ENCODE measurements around the gene MYH7.

DNA sequence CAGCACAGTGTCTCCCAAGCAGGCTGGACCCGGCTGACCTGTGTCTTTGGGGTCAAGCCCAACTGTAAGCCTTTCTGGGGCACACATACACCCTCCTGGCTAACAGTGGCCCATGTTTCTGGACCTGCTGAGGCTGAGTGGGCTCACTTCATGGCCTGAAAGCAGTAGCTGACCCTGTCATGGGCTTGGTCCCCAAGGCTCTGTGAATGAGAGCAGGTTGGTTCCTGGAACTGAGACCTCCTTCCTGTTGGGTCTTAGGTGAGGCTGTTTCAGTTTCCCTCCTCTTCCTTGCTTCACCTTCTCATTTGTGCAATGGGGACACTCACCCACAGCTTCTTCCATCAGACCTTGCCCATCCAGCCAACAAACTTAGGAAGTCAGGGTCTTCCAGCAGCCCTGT, 63.6 kb downstream of the MYH7 start:
- TF ChIP-seq GLIS3 (CRISPR knock-in tag; IDR thresholded peaks at IDR 0.05) (no peak), PPARA (CRISPR knock-in tag; IDR thresholded peaks at IDR 0.05; ENCODE audit: borderline replicate concordance) (no peak), ZC3H10 (CRISPR knock-in tag; IDR thresholded peaks at IDR 0.05) (no peak), ZNF565 (CRISPR knock-in tag; conservative IDR thresholded peaks at IDR 0.05; ENCODE audit: low read depth) (no peak), TCF4 (CRISPR knock-in tag; IDR thresholded peaks at IDR 0.05; ENCODE audit: borderline replicate concordance) (no peak), ZNF70 (CRISPR knock-in tag; IDR thresholded peaks at IDR 0.05) (no peak), RARB (CRISPR knock-in tag; IDR thresholded peaks at IDR 0.05) (no peak), SNAI2 (CRISPR knock-in tag; IDR thresholded peaks at IDR 0.05) (no peak), ZFP3 (CRISPR knock-in tag; IDR thresholded peaks at IDR 0.05) (no peak), CSDC2 (CRISPR knock-in tag; IDR thresholded peaks at IDR 0.05) (no peak)
- TF ChIP-seq, protein P1, sequence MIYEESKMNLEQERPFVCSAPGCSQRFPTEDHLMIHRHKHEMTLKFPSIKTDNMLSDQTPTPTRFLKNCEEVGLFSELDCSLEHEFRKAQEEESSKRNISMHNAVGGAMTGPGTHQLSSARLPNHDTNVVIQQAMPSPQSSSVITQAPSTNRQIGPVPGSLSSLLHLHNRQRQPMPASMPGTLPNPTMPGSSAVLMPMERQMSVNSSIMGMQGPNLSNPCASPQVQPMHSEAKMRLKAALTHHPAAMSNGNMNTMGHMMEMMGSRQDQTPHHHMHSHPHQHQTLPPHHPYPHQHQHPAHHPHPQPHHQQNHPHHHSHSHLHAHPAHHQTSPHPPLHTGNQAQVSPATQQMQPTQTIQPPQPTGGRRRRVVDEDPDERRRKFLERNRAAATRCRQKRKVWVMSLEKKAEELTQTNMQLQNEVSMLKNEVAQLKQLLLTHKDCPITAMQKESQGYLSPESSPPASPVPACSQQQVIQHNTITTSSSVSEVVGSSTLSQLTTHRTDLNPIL (CRISPR knock-in tag; IDR thresholded peaks at IDR 0.05; ENCODE audit: low read depth) = no peak
- TF ChIP-seq, protein P2, sequence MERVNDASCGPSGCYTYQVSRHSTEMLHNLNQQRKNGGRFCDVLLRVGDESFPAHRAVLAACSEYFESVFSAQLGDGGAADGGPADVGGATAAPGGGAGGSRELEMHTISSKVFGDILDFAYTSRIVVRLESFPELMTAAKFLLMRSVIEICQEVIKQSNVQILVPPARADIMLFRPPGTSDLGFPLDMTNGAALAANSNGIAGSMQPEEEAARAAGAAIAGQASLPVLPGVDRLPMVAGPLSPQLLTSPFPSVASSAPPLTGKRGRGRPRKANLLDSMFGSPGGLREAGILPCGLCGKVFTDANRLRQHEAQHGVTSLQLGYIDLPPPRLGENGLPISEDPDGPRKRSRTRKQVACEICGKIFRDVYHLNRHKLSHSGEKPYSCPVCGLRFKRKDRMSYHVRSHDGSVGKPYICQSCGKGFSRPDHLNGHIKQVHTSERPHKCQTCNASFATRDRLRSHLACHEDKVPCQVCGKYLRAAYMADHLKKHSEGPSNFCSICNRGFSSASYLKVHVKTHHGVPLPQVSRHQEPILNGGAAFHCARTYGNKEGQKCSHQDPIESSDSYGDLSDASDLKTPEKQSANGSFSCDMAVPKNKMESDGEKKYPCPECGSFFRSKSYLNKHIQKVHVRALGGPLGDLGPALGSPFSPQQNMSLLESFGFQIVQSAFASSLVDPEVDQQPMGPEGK (CRISPR knock-in tag; IDR thresholded peaks at IDR 0.05; ENCODE audit: borderline replicate concordance) = no peak
- TF ChIP-seq, protein P3, sequence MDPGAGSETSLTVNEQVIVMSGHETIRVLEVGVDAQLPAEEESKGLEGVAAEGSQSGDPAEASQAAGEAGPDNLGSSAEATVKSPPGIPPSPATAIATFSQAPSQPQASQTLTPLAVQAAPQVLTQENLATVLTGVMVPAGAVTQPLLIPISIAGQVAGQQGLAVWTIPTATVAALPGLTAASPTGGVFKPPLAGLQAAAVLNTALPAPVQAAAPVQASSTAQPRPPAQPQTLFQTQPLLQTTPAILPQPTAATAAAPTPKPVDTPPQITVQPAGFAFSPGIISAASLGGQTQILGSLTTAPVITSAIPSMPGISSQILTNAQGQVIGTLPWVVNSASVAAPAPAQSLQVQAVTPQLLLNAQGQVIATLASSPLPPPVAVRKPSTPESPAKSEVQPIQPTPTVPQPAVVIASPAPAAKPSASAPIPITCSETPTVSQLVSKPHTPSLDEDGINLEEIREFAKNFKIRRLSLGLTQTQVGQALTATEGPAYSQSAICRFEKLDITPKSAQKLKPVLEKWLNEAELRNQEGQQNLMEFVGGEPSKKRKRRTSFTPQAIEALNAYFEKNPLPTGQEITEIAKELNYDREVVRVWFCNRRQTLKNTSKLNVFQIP (CRISPR knock-in tag; IDR thresholded peaks at IDR 0.05; ENCODE audit: borderline replicate concordance, low read depth) = no peak
- TF ChIP-seq, protein P4, sequence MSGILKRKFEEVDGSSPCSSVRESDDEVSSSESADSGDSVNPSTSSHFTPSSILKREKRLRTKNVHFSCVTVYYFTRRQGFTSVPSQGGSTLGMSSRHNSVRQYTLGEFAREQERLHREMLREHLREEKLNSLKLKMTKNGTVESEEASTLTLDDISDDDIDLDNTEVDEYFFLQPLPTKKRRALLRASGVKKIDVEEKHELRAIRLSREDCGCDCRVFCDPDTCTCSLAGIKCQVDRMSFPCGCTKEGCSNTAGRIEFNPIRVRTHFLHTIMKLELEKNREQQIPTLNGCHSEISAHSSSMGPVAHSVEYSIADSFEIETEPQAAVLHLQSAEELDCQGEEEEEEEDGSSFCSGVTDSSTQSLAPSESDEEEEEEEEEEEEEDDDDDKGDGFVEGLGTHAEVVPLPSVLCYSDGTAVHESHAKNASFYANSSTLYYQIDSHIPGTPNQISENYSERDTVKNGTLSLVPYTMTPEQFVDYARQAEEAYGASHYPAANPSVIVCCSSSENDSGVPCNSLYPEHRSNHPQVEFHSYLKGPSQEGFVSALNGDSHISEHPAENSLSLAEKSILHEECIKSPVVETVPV (CRISPR knock-in tag; IDR thresholded peaks at IDR 0.05) = no peak
